ENCODE data around the gene ANKH.
A peak's percentile ranks its signal among the peaks of the same experiment; 100 is the strongest.
"Not testable (repeated sequence)": the region's sequence is repeated elsewhere in the genome, so short reads cannot be mapped to it uniquely, and the experiment has no call there.

Gene ANKH

GRCh38 chr5:14871214-14872069 lies at the start of gene ANKH:
ANKH (minus strand) TSS chr5:14871778; CDS start chr5:14871447, 331 bp downstream.
- DNase-seq (ENCODE audit: insufficient read length, low spot score) = peak; percentile 86

GRCh38 chr5:14920121-14920520 lies 48.5 kb upstream of the ANKH start:
- no peak for FAIRE-seq
- DNase-seq (ENCODE audit: insufficient read length, low spot score) = no peak
- TF ChIP-seq POLR2A (IDR thresholded peaks at IDR 0.05; ENCODE audit: low read depth, low read length) = no peak

More at GRCh38 chr5:14871214-14872069, at the start of gene ANKH:
- TF ChIP-seq POLR2A (IDR thresholded peaks at IDR 0.05; ENCODE audit: low read depth, low read length) = peak; percentile 69
- FAIRE-seq = no peak

- FAIRE-seq; DNase-seq (ENCODE audit: insufficient read length, low spot score): not testable (repeated sequence)
Measured at GRCh38 chr5:14919106-14919505, 47.5 kb upstream of the ANKH start.

- FAIRE-seq (no peak), DNase-seq (ENCODE audit: insufficient read length, low spot score) (no peak)
- TF ChIP-seq POLR2A (IDR thresholded peaks at IDR 0.05; ENCODE audit: low read depth, low read length) = no peak
Measured at GRCh38 chr5:14917719-14918118, 46.1 kb upstream of the ANKH start.

GRCh38 chr5:14915291-14915952 lies 43.8 kb upstream of the ANKH start:
- FAIRE-seq (peak; percentile 95), DNase-seq (ENCODE audit: insufficient read length, low spot score) (peak; percentile 33)
- no peak for TF ChIP-seq POLR2A (IDR thresholded peaks at IDR 0.05; ENCODE audit: low read depth, low read length)

- peak; percentile 33 for DNase-seq (ENCODE audit: insufficient read length, low spot score)
- FAIRE-seq = peak; percentile 52
- TF ChIP-seq POLR2A (IDR thresholded peaks at IDR 0.05; ENCODE audit: low read depth, low read length) = no peak
Measured at GRCh38 chr5:14914623-14915260, 43.2 kb upstream of the ANKH start.

GRCh38 chr5:14914193-14914592 lies 42.6 kb upstream of the ANKH start:
- FAIRE-seq (no peak), DNase-seq (ENCODE audit: insufficient read length, low spot score) (no peak)
- TF ChIP-seq POLR2A (IDR thresholded peaks at IDR 0.05; ENCODE audit: low read depth, low read length) = no peak

GRCh38 chr5:14913096-14913495 lies 41.5 kb upstream of the ANKH start:
- FAIRE-seq (no peak), DNase-seq (ENCODE audit: insufficient read length, low spot score) (no peak)
- TF ChIP-seq POLR2A (IDR thresholded peaks at IDR 0.05; ENCODE audit: low read depth, low read length) = no peak

GRCh38 chr5:14912206-14912605 lies 40.6 kb upstream of the ANKH start:
- FAIRE-seq = no peak
- no peak for TF ChIP-seq POLR2A (IDR thresholded peaks at IDR 0.05; ENCODE audit: low read depth, low read length)
- no peak for DNase-seq (ENCODE audit: insufficient read length, low spot score)

- DNase-seq (ENCODE audit: insufficient read length, low spot score) (no peak), FAIRE-seq (no peak)
- no peak for TF ChIP-seq POLR2A (IDR thresholded peaks at IDR 0.05; ENCODE audit: low read depth, low read length)
Measured at GRCh38 chr5:14909369-14909768, 37.8 kb upstream of the ANKH start.

- DNase-seq (ENCODE audit: insufficient read length, low spot score) = no peak
- no peak for FAIRE-seq
- no peak for TF ChIP-seq POLR2A (IDR thresholded peaks at IDR 0.05; ENCODE audit: low read depth, low read length)
Measured at GRCh38 chr5:14908172-14908571, 36.6 kb upstream of the ANKH start.

- TF ChIP-seq POLR2A (IDR thresholded peaks at IDR 0.05; ENCODE audit: low read depth, low read length) = no peak
- FAIRE-seq = no peak
- no peak for DNase-seq (ENCODE audit: insufficient read length, low spot score)
Measured at GRCh38 chr5:14906628-14907027, 35.0 kb upstream of the ANKH start.

GRCh38 chr5:14902826-14903560 lies 31.4 kb upstream of the ANKH start:
- TF ChIP-seq POLR2A (IDR thresholded peaks at IDR 0.05; ENCODE audit: low read depth, low read length) = no peak
- FAIRE-seq (no peak), DNase-seq (ENCODE audit: insufficient read length, low spot score) (no peak)
